H1 (cell line): ENCODE results near the gene MCM7. TPM values are rescaled to one million over a fixed set of nuclear protein-coding genes. Genes with fewer than 3 reads are reported as not detected.

ENCODE experiments used
- BCL11A ChIP-seq, 2 experiments: IDR thresholded peaks; one replicate each; pipeline ENCODE4 v1.6.1; 2011; ENCODE audit warnings: low read depth in 2 of 2, low read length in 2 of 2, mild to moderate bottlenecking in 2 of 2
- CTBP2 ChIP-seq: IDR thresholded peaks from 2 replicates; pipeline ENCODE4 v1.7.0; 2011; ENCODE audit warnings: borderline replicate concordance, mild to moderate bottlenecking, moderate library complexity, mixed read lengths, low read length; ENCODE audit not compliant: insufficient read depth, insufficient read length
- CTCF ChIP-seq, 3 experiments: IDR thresholded peaks; 1 replicate in 2 of 3; 2 replicates in 1 of 3; pipeline versions ENCODE4 v1.5.1 to v1.6.1; 2011; ENCODE audit warnings: low read length in 3 of 3, mild to moderate bottlenecking in 3 of 3, inconsistent platforms in 2 of 3, low read depth in 1 of 3, moderate library complexity in 1 of 3; ENCODE audit not compliant: insufficient read depth in 1 of 3; ENCODE audit errors: control extremely low read depth in 1 of 3
- E2F6 ChIP-seq: IDR thresholded peaks from 2 replicates; pipeline ENCODE4 v1.6.1; 2012; ENCODE audit warnings: inconsistent platforms
- EGR1 ChIP-seq: IDR thresholded peaks from 2 replicates; pipeline ENCODE4 v1.6.1; 2011; ENCODE audit warnings: low read depth, low read length, borderline replicate concordance
- EP300 ChIP-seq, 2 experiments: IDR thresholded peaks; 1 replicate in 1 of 2; 2 replicates in 1 of 2; pipeline ENCODE4 v1.6.1; 2011 to 2012; ENCODE audit warnings: low read depth in 2 of 2, low read length in 2 of 2, mild to moderate bottlenecking in 2 of 2, borderline replicate concordance in 1 of 2, inconsistent platforms in 1 of 2, moderate library complexity in 1 of 2
- GABPA ChIP-seq: IDR thresholded peaks from 2 replicates; pipeline ENCODE4 v1.6.1; 2011; ENCODE audit warnings: mild to moderate bottlenecking, low read length, moderate library complexity, borderline replicate concordance; ENCODE audit not compliant: insufficient read depth
- HDAC2 ChIP-seq, 2 experiments: fragments of 300-600 bp in 1 of 2; sonication (generic) in 1 of 2; IDR thresholded peaks; 2 replicates each; pipeline ENCODE4 v1.6.1; 2011 to 2012; ENCODE audit warnings: low read depth in 2 of 2, low read length in 2 of 2, mild to moderate bottlenecking in 2 of 2, moderate library complexity in 2 of 2, borderline replicate concordance in 1 of 2, inconsistent platforms in 1 of 2
- MAFK ChIP-seq: IDR thresholded peaks from 2 replicates; pipeline ENCODE4 v1.6.1; 2012; ENCODE audit warnings: low read depth, mild to moderate bottlenecking, improper control_type of control experiment, low read length
- PHF8 ChIP-seq: fragments of 200-600 bp; sonication (generic); conservative IDR thresholded peaks from 2 replicates; pipeline ENCODE4 v1.7.1; 2012; ENCODE audit warnings: low read depth, mild to moderate bottlenecking, inconsistent platforms, low read length, moderate library complexity
- POLR2AphosphoS5 ChIP-seq: IDR thresholded peaks from 2 replicates; pipeline ENCODE4 v1.6.1; 2011; ENCODE audit warnings: low read depth, low read length
- RXRA ChIP-seq: IDR thresholded peaks from 2 replicates; pipeline ENCODE4 v1.6.1; 2011; ENCODE audit warnings: low read depth, mild to moderate bottlenecking, low read length, moderate library complexity; ENCODE audit not compliant: insufficient read depth
- SAP30 ChIP-seq: fragments of 300-600 bp; sonication (generic); IDR thresholded peaks from 2 replicates; pipeline ENCODE4 v1.7.1; 2012; ENCODE audit warnings: low read length, moderate library complexity, mild to moderate bottlenecking, inconsistent platforms; ENCODE audit not compliant: insufficient read depth, insufficient replicate concordance
- SIN3A ChIP-seq, 2 experiments: IDR thresholded peaks in 1 of 2; conservative IDR thresholded peaks in 1 of 2; 2 replicates each; pipeline ENCODE4 v1.6.1; 2011 to 2012; ENCODE audit warnings: low read length in 2 of 2, improper control_type of control experiment in 1 of 2, low read depth in 1 of 2, mild to moderate bottlenecking in 1 of 2
- SP1 ChIP-seq: IDR thresholded peaks from 2 replicates; pipeline ENCODE4 v1.6.1; 2011; ENCODE audit warnings: low read depth, low read length
- SUZ12 ChIP-seq: fragments of 200-600 bp; sonication (generic); IDR thresholded peaks from 2 replicates; pipeline ENCODE4 v1.6.1; 2012; ENCODE audit warnings: mild to moderate bottlenecking, inconsistent platforms, low read length, moderate library complexity, mixed read lengths
- TAF7 ChIP-seq: optimal IDR thresholded peaks from 2 replicates; pipeline ENCODE3; 2011; ENCODE audit warnings: low read depth, mild to moderate bottlenecking, inconsistent platforms, low read length, moderate library complexity, borderline replicate concordance
- TBP ChIP-seq: IDR thresholded peaks from 2 replicates; pipeline ENCODE4 v1.6.1; 2011; ENCODE audit warnings: low read depth, low read length, improper control_type of control experiment
- polyA plus RNA-seq, 7 experiments: library from polyadenylated mRNA; depleted of rRNA in 3 of 7; stranded (reverse) in 5 of 7; unstranded in 2 of 7; fragments of >200 nt in 5 of 7; fragments of 200-250 nt in 2 of 7; gene quantifications; 1 replicate in 5 of 7; 2 replicates in 1 of 7; 4 replicates in 1 of 7; pipeline versions ENCODE4 v1.2.1 to v1.2.3, GENCODE V29; 2011 to 2013; ENCODE audit warnings: missing spikeins in 2 of 7, mixed read lengths in 2 of 7
- total RNA-seq: library from RNA; stranded (reverse); fragmentation: NEBNext Ultra II Directional; extraction: Animal tissue kit (Norgen Biotek cat#: 25700); gene quantifications from 2 replicates; pipeline ENCODE4 v1.2.1, GENCODE V29; 2021

Gene MCM7
- total and polyA plus RNA-seq, 2 of the 8 experiments (the other 6 are each of a cell fraction or from before 2014, with no cell fraction given), result 313 to 344 TPM

GRCh38 chr7:100049441-100050291 is 51.5 kb downstream of the MCM7 start, which contains the start of gene ZSCAN21 (continued):
- TF ChIP-seq SIN3A (conservative IDR thresholded peaks at IDR 0.05 in 1 of 2, IDR thresholded peaks at IDR 0.05 in 1 of 2; ENCODE audit: low read depth in 1 of 2, low read length in 2 of 2) (peak; percentile 4 to 90; a peak in 2 of 4 replicates), HDAC2 (IDR thresholded peaks at IDR 0.05; ENCODE audit: borderline replicate concordance in 1 of 2, low read depth in 2 of 2, low read length in 2 of 2) (peak in 1 of 2 experiments; percentile 82; a peak in 1 of 4 replicates), CTBP2 (no peak), PHF8 (peak; percentile 96), SUZ12 (no peak), RXRA (no peak), EGR1 (peak; percentile 83), TAF7 (peak; percentile 54), MAFK (no peak), POLR2AphosphoS5 (peak; percentile 94), GABPA (peak; percentile 87; the same call in 1 of the 2 replicates), CTCF (IDR thresholded peaks at IDR 0.05; ENCODE audit: control extremely low read depth in 1 of 3, insufficient read depth in 1 of 3, low read depth in 1 of 3, low read length in 3 of 3) (peak in 1 of 3 experiments; percentile 7; a peak in 1 of 4 replicates), EP300 (IDR thresholded peaks at IDR 0.05; ENCODE audit: borderline replicate concordance in 1 of 2, low read depth in 2 of 2, low read length in 2 of 2) (no peak), BCL11A (IDR thresholded peaks at IDR 0.05; ENCODE audit: low read depth in 2 of 2, low read length in 2 of 2) (no peak), E2F6 (no peak), TBP (peak; percentile 91), SAP30 (no peak), SP1 (peak; percentile 58; the same call in 1 of the 2 replicates)
